ENCODE data around the gene NDC80.

DNA sequence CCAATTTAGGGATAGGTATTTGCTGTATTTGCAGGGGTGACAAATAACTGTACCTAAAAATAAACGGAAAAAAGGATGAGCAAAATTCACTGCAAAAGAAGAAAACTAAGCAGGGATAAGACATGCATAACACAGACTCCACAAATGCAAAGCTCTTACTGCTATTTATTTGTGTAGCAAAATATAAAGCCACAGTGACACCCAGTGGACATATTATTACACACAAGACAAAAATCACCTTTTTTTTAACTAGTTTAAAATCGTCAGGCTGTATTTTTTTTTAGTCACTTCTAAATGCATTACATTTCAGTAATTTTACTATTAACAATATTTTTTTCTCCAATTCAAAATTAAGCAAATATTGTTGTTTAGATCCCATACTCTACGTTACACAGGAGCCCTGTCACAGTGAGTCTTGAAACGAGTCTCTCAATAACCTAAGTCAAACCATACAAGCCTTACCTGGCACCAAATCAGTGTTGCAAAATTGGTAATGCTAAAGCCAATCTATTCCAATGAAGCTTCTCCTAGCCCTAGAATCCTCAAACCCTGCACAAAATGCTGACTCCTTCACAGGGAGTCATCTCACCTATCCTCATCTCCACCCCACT is 23.8 kb upstream of the NDC80 start:
- TF ChIP-seq, protein P1, sequence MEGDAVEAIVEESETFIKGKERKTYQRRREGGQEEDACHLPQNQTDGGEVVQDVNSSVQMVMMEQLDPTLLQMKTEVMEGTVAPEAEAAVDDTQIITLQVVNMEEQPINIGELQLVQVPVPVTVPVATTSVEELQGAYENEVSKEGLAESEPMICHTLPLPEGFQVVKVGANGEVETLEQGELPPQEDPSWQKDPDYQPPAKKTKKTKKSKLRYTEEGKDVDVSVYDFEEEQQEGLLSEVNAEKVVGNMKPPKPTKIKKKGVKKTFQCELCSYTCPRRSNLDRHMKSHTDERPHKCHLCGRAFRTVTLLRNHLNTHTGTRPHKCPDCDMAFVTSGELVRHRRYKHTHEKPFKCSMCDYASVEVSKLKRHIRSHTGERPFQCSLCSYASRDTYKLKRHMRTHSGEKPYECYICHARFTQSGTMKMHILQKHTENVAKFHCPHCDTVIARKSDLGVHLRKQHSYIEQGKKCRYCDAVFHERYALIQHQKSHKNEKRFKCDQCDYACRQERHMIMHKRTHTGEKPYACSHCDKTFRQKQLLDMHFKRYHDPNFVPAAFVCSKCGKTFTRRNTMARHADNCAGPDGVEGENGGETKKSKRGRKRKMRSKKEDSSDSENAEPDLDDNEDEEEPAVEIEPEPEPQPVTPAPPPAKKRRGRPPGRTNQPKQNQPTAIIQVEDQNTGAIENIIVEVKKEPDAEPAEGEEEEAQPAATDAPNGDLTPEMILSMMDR (IDR thresholded peaks at IDR 0.05), result peak; percentile 38 to 71 (median 56)
- no peak for TF ChIP-seq POLR2A (IDR thresholded peaks at IDR 0.05)
